Measurements from ENCODE around the gene CA5B.
"Not testable (repeated sequence)": the region's sequence is repeated elsewhere in the genome, so short reads cannot be mapped to it uniquely, and the experiment has no call there.

The CA5B gene

GRCh38 chrX:15739886-15740285, 1.8 kb downstream of the CA5B start:
- no peak for TF ChIP-seq CTCF (IDR thresholded peaks at IDR 0.05; ENCODE audit: low read depth, low read length)
- DNase-seq (ENCODE audit: extremely low read depth, low read depth): no peak

- DNase-seq (ENCODE audit: extremely low read depth, low read depth): no peak
- TF ChIP-seq CTCF (IDR thresholded peaks at IDR 0.05; ENCODE audit: low read depth, low read length): no peak
Observed at GRCh38 chrX:15744181-15744867, 6.3 kb downstream of the CA5B start.

- no peak for TF ChIP-seq CTCF (IDR thresholded peaks at IDR 0.05; ENCODE audit: low read depth, low read length)
- DNase-seq (ENCODE audit: extremely low read depth, low read depth): no peak
Observed at GRCh38 chrX:15745179-15745578, 7.1 kb downstream of the CA5B start.

- DNase-seq (ENCODE audit: extremely low read depth, low read depth): not testable (repeated sequence)
Observed at GRCh38 chrX:15746651-15747050, 8.6 kb downstream of the CA5B start.

- no peak for TF ChIP-seq CTCF (IDR thresholded peaks at IDR 0.05; ENCODE audit: low read depth, low read length)
- no peak for DNase-seq (ENCODE audit: extremely low read depth, low read depth)
Observed at GRCh38 chrX:15747626-15748173, 9.6 kb downstream of the CA5B start.

GRCh38 chrX:15748841-15749240, 10.8 kb downstream of the CA5B start:
- TF ChIP-seq CTCF (IDR thresholded peaks at IDR 0.05; ENCODE audit: low read depth, low read length): no peak
- no peak for DNase-seq (ENCODE audit: extremely low read depth, low read depth)

- TF ChIP-seq CTCF (IDR thresholded peaks at IDR 0.05; ENCODE audit: low read depth, low read length): no peak
- no peak for DNase-seq (ENCODE audit: extremely low read depth, low read depth)
Observed at GRCh38 chrX:15749642-15750610, 11.9 kb downstream of the CA5B start.

All from AG09319 (cell line).